HK-2 (cell line): ENCODE measurements around the gene RPL37A.
A peak's percentile ranks its signal among the peaks of the same experiment; 100 is the strongest.

ENCODE experiments used
- DNase-seq: peaks from one replicate; pipeline ENCODE4 v3.0.0-alpha.2; 2018; ENCODE audit not compliant: unreplicated experiment

RPL37A gene

DNA sequence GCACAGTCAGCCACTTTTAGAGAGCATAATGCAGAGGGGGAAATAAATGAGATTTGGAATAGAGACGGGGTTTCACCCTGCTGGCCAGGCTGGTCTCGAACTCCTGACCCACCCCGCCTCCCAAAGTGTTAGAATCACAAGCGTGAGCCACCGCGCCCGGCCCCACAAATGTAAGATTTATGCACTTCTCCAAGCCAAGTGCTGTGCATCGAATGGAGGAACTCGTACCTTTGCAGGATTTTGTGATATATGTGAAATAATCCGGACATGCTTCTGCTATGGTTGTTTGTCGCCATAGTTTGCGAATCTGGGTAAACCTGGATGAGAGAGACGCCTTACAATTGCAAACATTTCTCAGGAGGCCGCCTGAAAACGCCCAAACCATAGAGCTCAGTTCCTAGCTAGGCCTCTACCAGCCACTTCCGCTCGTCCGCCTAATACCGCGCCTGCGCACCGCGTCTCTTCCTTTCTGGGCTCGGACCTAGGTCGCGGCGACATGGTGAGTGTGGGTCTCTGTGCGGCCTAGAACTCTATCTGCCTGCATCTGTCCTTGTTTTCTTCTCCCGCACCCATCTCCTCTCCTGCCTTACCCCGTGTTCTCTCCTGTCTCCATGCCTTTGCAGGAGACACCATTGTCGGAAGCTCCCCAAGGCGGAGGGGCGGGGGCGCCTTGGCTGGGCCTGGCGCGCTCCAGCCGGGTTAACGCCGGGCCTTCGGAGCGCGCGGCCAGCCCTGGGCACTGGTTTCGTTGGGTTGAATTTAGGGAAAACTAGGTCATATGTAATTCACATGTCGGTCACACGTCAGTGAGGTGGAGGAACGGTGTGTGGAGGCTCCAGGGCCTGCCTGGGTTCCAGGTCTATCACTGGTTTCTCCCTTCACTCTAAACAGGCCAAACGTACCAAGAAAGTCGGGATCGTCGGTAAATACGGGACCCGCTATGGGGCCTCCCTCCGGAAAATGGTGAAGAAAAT lies at the start of gene RPL37A:
Gene RPL37A (plus strand): TSS at position 466 of the 974 bp plus-strand sequence. CDS start 31 bp downstream, at position 497.
- peak; percentile 92 for DNase-seq

DNA sequence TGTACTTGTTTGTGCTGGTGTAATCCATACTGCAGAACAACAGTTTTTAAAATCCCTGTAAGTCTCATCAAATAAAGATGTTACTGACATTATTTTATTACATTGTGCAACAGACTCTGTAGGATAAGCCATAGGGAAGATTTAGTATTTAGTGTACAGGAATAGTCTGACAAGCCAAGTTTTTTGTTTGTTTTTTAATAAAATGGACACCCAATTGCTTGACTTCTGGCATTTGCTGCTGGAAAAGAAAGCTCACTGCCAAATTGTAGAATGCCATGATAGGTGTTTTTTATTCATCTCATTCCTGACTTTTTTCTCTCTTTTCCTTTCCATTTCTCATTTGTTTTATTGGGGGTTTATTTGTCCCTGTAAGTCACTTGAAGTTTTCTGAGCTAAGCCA lies 48.3 kb upstream of the RPL37A start:
- DNase-seq = no peak

DNA sequence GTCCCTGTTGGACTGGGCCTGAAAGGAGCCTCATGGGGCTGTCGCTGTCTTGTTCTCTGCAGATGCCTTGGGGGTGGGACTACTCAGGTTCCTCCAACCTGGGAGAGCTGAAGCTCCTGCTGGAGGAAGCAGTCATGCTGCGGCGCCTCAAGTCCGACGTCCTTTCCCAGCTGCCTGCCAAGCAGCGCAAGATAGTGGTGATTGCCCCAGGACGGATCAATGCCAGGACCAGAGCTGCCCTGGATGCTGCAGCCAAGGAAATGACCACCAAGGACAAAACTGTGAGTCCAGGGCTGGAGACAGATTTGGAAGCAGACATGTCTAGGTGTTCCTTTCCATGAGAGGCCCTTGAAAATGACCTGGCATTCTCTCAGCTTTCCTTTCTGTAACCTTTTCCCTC lies 47.9 kb upstream of the RPL37A start:
- no peak for DNase-seq

DNA sequence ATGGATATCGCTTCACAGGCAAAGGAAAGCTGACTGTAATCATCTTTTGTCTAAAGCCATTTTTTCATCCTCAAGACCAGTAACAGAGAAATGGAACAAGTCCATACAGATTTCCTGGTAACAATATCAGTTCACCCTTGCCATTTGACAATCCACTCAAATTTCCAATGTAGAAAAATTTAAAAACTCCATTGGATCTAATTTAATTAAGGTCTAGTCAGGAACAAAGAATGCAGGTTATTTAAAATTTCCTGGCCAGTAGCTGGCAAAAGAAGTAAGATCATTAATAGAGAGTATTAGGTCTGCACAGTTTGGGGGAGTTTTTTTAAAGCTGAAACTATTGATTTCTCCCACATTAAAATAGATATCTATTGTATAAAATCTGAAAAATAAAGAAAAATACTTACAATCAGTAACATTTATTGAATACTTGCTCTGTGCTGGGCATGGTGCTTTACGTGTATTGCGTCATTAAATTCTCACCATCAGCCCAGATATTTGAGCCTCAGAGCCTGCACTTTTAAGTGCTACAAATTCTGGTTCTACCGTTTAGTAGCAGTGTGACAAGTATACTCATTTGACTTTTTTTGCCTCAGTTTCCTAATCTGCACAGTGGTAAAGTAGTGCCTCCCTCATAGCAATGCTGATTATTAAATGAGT lies 44.6 kb upstream of the RPL37A start:
- no peak for DNase-seq

DNA sequence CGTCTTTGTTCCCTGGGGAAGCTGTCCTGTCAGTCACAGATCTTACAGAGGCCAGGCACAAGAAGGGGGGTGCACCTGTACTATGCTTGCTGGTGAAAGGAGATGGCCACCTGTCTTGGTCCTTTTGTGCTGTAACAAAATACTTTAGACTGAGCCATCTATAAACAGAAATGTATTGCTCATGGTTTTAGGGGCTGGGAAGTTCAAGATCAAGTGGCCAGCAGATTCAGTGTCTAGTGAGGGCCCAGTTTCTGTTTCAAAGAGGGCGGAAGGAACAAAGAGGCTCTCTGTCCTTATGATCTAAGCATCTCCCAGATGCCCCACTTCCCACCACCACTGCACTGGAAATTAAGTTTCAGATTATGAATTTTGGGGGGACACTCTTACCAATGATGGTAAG lies 35.5 kb upstream of the RPL37A start:
- DNase-seq = no peak

DNA sequence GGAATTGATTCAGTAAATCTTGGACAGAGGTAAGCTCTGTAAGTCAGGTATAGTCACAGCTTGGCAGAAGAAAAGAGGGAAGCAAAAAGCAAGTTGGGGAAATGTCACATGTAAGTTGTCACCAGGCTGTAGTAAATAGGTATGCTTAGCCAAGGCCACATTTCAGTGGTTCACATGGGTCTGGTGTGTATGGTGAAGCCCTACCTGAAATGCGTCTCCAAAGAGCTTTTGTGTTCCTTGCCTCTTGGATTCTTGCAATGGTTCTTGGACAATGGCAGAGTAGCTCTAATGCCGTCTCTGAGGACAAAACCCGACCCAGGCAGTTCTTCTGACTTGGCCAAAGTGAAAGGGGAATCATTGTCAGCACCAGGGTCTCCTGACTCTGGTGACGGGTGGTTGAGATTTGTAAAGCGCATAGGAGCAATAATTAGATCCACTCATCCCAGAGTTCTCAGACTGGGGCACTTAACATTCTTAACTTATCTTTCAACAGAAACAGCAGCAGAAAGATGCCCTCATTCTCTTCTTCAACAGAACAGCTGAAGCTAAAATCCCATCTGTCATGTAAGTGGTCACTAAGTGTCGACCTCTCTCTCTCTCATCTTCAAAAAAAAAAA lies 34.4 kb upstream of the RPL37A start:
- no peak for DNase-seq

DNA sequence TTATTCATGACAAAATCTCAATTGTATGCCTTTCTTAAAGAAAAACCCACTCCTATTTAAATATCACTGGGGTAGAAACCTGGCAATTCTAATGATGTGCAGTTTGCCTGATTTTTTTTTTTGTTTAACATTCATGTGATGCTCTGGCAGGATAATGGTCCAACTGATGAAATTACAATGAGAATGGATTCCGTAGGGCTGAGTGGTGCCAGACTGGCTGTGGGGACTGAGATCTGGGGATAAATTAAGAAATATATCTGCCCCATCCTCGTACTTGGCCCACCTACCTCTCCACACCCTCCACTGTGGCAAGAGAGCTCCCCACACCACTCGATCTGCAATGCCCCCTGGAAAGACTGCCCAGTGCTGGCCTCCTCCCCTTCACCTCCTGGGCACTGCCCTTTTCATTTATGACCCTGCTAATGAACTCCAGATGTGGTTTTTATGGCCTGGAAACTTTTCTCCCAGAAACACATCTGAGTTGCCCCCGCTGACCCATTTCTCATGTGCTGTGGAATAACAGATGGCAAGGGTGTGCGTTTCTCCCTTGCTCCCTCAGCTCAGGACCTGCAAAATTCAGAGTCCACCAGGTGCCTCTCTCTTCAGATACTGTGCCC lies 33.0 kb upstream of the RPL37A start:
- no peak for DNase-seq

DNA sequence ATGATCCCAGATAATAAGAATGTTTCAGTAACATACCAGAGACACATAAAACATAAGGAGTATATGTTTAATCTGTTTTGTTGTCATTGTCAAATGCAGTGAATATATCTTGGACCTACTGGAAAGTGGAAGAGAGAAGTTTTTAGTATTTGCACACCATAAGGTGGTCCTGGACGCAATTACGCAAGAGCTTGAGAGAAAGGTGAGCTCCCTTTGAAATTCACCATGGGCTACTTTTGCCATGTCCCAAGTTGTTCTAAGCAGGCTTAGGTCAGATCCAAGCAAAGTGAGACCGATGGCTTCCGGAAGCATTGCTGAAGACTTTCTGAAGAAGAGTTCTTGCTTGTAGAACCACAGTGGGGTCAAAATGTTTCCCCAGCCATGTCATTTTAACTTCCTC lies 30.8 kb upstream of the RPL37A start:
- no peak for DNase-seq

DNA sequence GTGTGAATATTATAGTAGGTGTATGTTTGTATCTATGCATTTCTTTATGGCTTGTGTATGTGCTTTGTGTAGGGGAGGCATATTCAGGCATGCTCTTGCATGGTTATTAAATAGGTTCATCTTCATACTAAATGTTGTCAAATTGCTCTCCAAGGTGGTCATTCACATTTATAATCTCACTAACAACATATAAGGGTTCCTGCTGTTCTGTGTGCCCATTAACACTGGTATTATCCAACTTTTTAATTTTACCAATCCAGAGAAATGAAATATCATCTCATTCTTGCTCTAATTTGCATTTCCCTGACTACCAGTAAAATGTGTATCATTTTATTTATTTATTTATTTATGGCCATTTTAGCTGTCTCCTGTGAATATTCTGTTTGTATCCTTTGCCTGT lies 29.0 kb upstream of the RPL37A start:
- no peak for DNase-seq

DNA sequence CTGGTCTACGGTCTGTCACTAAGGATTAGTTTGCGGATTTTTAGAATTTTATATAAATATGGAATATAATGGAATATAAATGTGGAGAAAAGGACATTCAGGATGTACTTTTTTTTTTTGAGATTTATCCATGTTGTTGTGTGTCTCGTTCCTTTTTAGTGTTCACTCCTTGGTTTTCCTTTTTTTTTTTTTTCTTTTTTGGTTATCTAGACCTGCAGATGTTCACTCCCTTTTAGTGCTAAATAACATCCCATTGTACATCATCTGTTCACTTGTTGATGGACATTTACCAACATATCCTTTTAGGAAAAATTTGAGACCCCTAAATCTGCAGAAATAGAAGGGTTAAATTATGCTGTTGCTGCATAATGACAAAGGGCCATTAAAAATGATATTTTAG lies 25.5 kb upstream of the RPL37A start:
- no peak for DNase-seq

DNA sequence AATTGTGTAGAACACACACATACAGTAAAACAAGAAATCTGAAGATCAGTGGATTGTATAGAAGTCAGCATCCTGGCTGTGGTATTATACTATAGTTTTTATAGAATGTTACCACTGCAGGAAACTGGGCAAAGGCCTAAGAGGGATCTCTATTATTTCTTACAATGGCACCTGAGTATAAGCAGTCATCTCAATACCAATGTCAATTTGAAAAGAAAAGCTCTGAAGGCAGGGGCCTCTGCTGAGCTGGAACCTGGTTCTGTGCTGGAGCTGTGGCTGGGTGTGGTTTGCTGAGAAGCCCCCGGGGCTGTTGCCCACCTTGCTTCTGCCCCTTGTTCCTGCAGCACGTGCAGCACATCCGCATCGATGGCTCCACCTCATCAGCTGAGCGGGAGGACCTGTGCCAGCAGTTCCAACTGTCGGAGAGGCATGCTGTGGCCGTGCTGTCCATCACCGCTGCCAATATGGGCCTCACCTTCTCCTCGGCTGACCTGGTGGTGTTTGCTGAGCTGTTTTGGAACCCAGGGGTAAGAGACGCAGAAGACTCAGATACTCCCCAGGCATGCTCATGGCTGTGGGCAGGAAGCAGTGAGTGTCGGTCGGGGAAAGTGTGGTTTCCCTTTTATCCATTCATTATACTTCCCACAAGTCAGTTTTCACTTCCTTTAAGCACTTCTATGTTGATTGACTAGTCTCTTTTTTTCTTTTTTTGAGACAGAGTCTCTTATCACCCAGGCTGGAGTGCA lies 23.5 kb upstream of the RPL37A start:
- no peak for DNase-seq

DNA sequence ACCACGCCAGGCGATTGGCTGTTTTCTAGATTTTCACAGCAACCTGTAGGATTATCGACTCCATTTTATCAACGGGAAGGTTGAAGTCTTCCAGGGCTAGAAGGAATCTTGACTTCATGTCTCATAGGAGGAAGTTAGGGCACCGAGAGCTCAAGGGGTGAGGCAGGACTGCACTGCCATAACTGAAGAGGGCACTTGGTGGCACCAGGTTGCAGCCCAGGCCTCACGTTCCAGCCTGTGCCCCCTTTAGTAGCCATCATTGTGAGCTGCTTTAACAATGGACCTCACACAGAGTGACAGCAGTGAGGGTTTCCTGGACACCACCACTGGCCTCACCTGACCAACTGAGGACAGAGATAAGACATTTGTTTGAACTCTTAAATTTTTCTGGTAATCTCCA lies 22.9 kb upstream of the RPL37A start:
- no peak for DNase-seq

DNA sequence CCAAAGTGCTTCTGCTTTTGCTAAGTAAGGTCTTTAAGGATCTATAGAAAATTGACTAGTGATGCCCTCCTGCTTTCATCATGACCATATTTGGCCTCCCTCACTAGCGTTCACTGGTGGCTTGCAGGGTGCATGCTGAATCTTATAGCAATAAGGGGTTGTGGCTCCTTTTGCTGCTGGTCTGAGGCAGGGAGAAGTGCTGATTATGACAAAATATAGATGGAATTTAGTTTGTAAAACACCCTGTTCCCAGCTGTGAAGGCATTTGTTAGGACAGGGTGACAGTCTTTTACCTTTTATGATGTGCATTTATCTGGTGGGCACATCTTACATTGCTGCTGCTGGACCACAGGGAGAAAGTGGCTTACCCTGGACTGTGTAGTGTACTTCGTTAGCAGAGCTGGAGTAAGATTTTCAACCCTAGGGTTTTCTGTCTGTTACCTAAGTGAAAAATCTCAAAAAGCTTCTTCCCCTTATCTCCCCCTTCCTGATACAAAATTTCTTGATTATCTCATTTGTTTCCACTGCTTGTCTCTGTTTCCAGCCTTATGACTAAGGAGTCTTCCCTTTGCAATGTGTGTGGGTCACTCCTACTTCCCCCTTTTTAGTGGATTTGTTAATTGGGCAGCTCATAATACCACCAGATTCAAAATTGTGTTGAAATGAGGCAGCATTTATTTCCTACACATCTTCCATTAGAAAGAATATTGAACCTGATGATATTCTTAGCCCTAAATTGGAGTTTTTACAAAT lies 21.2 kb upstream of the RPL37A start:
- no peak for DNase-seq

DNA sequence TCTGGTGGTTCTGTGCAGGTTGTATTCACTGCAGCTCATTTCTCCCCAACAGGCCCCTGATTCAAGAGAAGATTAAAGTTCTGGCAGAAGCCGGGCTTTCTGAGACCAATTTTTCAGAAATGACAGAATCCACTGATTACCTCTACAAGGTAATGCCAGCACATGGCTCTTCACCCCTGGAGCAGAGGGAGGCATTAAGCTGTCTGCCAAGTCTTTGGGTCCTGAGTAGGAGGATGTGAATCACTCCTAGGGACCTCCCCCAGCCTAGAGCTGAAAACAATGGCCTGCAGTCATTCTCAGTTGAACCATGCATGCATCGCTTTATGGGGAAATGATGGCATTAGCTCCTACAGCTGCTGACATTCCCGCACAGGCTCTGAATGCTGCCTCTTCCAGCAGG lies 20.5 kb upstream of the RPL37A start:
- DNase-seq = peak; percentile 27

DNA sequence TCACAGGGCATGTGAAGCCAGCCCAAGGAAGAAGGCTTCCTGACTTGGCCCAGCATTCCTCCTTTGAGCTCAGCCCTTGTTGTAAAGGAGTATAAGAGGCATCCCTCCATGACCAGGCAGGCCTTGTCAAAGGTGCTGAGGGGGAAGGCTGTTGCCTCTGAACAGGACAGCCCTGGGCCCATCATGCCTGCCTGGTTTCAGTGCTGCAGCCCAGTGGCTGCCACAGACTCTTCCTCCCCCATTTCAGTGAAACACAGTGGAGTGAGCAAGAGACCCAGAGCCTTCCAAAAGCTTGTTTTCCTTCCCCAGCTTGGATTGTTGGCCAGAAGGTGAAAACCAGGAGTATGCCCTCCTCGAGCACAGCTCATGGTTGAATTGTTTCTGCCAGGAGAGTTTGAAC lies 19.9 kb upstream of the RPL37A start:
- no peak for DNase-seq

DNA sequence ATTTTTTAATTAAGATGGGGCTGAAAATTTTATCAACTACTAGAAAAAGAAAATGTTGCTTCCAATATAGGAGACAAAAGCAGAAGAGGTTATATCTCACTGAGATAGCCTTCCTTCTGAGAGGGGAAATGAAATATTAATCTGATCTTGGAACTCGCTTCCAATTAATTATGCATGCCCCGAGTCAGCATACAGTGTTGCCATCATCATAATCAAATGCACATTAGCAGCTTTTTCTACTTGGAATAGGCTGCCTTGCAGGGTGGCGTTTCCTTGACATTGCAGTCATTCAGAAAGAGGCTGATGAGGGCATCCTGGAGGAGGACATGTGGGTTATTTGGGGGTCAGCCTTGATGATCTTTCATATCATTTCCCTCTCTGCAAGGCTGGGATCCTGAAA lies 18.4 kb upstream of the RPL37A start:
- DNase-seq = no peak

DNA sequence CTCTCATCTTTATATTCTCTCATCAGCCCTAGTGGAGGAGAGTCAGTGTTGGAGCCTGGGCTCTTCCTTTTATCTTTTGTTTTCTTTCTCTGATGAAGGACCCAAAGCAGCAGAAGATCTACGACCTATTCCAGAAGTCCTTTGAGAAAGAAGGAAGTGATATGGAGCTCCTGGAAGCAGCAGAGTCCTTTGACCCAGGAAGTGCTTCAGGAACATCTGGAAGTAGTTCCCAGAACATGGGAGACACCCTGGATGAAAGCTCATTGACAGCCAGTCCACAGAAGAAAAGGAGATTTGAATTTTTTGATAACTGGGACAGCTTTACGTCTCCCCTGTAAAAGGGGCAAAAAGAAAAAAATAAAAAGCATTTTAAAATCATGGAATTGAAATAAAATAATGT lies 16.0 kb upstream of the RPL37A start:
- DNase-seq = no peak

DNA sequence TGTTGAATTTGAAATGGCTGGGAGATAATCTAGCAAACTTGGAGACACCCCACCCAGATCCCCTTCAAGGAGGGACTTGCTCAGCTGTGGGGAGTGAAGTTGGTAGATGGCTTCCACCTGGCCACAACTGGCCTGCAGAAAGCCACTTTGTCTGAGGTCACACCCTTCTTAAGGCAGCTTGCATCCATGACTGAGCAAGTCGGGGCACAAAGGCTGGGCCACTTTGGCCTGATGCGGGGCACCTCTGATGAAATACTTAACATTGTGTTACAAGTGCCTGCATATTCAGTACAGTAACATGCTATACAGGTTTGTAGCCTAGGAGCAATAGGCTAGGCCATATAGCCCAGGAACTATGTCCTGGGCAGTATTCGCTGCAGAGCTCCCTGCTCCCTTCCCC lies 13.4 kb upstream of the RPL37A start:
- DNase-seq = no peak

DNA sequence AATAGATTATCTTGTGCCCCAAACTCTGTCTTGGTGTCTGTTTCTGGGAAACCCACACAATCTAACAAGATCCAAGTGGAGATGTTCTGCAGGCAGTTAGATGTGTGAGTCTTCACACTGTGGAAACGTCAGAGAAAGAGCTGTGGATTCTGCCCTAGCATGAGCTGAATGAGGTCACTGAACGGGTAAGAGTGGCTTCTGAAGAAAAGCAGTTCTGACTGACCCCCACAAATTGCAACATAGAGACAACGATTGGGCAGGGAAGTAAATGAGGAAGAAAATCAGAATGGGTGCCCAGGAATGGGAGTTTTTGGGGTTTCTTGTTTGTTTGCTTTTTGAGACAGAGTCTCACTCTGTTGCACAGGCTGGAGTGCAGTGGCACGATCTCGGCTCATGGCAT lies 12.9 kb upstream of the RPL37A start:
- DNase-seq = no peak

DNA sequence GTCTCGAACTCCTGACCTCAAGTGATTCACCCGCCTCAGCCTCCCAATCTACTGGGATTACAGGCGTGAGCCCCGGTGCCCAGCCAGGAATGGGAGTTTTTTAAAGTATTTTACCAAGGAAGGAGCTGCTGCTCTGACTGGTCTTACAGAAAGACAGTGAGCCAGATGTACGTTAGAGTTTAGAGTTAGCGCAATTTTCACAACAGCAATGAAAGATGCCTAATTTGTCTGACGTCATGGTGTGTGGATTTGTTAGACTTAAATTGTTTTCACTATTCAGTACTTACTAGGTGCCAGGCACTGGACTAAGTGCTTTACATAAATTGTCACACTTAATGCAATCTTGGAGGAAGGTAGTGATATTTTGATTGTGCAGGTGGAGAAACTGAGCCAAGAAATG lies 12.4 kb upstream of the RPL37A start:
- DNase-seq = no peak

DNA sequence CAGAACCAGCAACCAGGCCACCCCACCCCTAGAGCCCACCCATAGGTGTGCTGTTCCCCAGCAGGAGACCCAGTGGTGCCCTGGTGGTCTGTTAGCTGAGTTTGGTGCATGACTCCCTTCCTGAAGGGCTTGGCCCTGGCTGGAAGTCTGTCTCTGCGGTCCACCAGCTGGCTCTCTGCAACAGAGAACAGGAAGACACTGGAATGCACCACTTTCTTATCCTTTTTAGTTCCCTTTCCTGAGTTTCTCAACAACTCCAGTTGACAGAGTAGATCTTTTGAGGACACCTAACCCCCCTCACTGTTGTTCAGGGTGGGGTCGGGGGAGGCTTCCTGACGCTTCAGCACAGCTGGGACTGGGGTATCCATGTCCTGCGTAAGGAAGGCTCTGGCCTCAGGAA lies 11.9 kb upstream of the RPL37A start:
- DNase-seq = no peak
